NCI-H2227 (cell line): ENCODE measurements around the gene TPTE.
"Not testable (repeated sequence)": the region's sequence is repeated elsewhere in the genome, so short reads cannot be mapped to it uniquely, and the experiment has no call there.

Source experiments
- DNase-seq: peaks from one replicate; lab custom pipeline; 2025; ENCODE audit not compliant: unreplicated experiment; lab: John Stamatoyannopoulos, UW

TPTE gene

GRCh38 chr21:10521091-10521598 lies at the start of gene TPTE:
Gene TPTE, plus strand, starts transcription at chr21:10521583. Its CDS starts 17,141 bp downstream, at chr21:10538724.
- DNase-seq, result no peak

- not testable (repeated sequence) for DNase-seq
These were observed 49.4 kb upstream of the TPTE start for GRCh38 chr21:10471999-10472398.

- DNase-seq, result not testable (repeated sequence)
These were observed 43.6 kb upstream of the TPTE start for GRCh38 chr21:10477794-10478193.

GRCh38 chr21:10479875-10480274 lies 41.5 kb upstream of the TPTE start:
- not testable (repeated sequence) for DNase-seq

GRCh38 chr21:10484864-10485263 lies 36.5 kb upstream of the TPTE start:
- DNase-seq, result not testable (repeated sequence)

GRCh38 chr21:10490453-10490852 lies 30.9 kb upstream of the TPTE start:
- not testable (repeated sequence) for DNase-seq

GRCh38 chr21:10511116-10511515 lies 10.3 kb upstream of the TPTE start:
- no peak for DNase-seq

GRCh38 chr21:10516889-10517288 lies 4.5 kb upstream of the TPTE start:
- not testable (repeated sequence) for DNase-seq

GRCh38 chr21:10517904-10518303 lies 3.5 kb upstream of the TPTE start:
- not testable (repeated sequence) for DNase-seq

- DNase-seq, result not testable (repeated sequence)
These were observed 585 bp downstream of the TPTE start for GRCh38 chr21:10521835-10522500.

- no peak for DNase-seq
These were observed 18.6 kb downstream of the TPTE start for GRCh38 chr21:10539956-10540355.

- DNase-seq, result not testable (repeated sequence)
These were observed 23.0 kb downstream of the TPTE start for GRCh38 chr21:10544376-10544775.

- not testable (repeated sequence) for DNase-seq
These were observed 26.5 kb downstream of the TPTE start for GRCh38 chr21:10547868-10548267.

- DNase-seq, result not testable (repeated sequence)
These were observed 27.1 kb downstream of the TPTE start for GRCh38 chr21:10548331-10548954.

- DNase-seq, result not testable (repeated sequence)
These were observed 49.4 kb downstream of the TPTE start for GRCh38 chr21:10570803-10571202.

GRCh38 chr21:10574531-10575310 lies 53.3 kb downstream of the TPTE start:
- DNase-seq, result not testable (repeated sequence)

GRCh38 chr21:10575311-10575667 lies 53.9 kb downstream of the TPTE start:
- DNase-seq, result no peak

- not testable (repeated sequence) for DNase-seq
These were observed 57.5 kb downstream of the TPTE start for GRCh38 chr21:10578910-10579309.

GRCh38 chr21:10589115-10589514 lies 67.7 kb downstream of the TPTE start:
- not testable (repeated sequence) for DNase-seq

- DNase-seq, result not testable (repeated sequence)
These were observed 85.7 kb downstream of the TPTE start for GRCh38 chr21:10607074-10607473.

- not testable (repeated sequence) for DNase-seq
These were observed 92.9 kb downstream of the TPTE start for GRCh38 chr21:10614285-10614684.

- not testable (repeated sequence) for DNase-seq
These were observed 94.7 kb downstream of the TPTE start for GRCh38 chr21:10616061-10616460.
